Endothelial cell of umbilical vein (primary cell): ENCODE results near the gene KRTAP12-3. TPM values are rescaled to one million over a fixed set of nuclear protein-coding genes. Genes with fewer than 3 reads are reported as not detected.

ENCODE experiments used
- BruUV-seq: library from RNA; stranded (reverse); fragments of 400-500 nt; replicated peaks from 2 replicates; lab custom pipeline; 2021; lab: Mats Ljungman, UMichigan
- CTCF ChIA-PET: fragments of 300-600, 350-600 bp; sonication (Branson Sonifier 250); formaldehyde crosslinking; loops from one replicate; lab custom pipeline; 2021; ENCODE audit warnings: antibody characterized with exemption, inconsistent platforms; lab: Charles Lee
- POLR2A ChIA-PET: fragments of 300-600, 350-600 bp; sonication (Branson Sonifier 250); formaldehyde crosslinking; loops from one replicate; lab custom pipeline; 2021; ENCODE audit warnings: antibody characterized with exemption, inconsistent platforms; lab: Charles Lee
- DNase-seq: peaks from one replicate; pipeline ENCODE4 v3.0.0-alpha.2; 2011; ENCODE audit warnings: low read depth, low spot score
- FAIRE-seq: peaks from 2 replicates; lab custom pipeline; 2011; peaks lifted over from hg19 to GRCh38; lab: Jason Lieb, UNC
- H2AFZ ChIP-seq: 2 replicates; pipeline ENCODE4 v1.6.0; 2012; ENCODE audit warnings: low read depth, low read length, control low read depth, inconsistent platforms
- H3K27ac ChIP-seq: 2 replicates; pipeline ENCODE4 v1.5.1; 2011; ENCODE audit warnings: low read depth, mild to moderate bottlenecking, control low read depth, low read length, moderate library complexity; ENCODE audit not compliant: insufficient read depth
- H3K27me3 ChIP-seq, 2 experiments: 2 replicates each; pipeline versions ENCODE4 v1.6.0 to v1.6.1; 2011; ENCODE audit warnings: low read length in 2 of 2, mixed read lengths in 1 of 2; ENCODE audit not compliant: control insufficient read depth in 2 of 2, insufficient read depth in 2 of 2
- H3K36me3 ChIP-seq, 2 experiments: 2 replicates in 1 of 2; 3 replicates in 1 of 2; pipeline ENCODE4 v1.5.1; 2011; ENCODE audit warnings: low read length in 2 of 2, mild to moderate bottlenecking in 1 of 2, moderate library complexity in 1 of 2; ENCODE audit not compliant: control insufficient read depth in 2 of 2, insufficient read depth in 2 of 2; ENCODE audit errors: extremely low read depth in 1 of 2
- H3K4me1 ChIP-seq: 3 replicates; pipeline ENCODE4 v1.5.1; 2011; ENCODE audit warnings: mild to moderate bottlenecking, low read length; ENCODE audit not compliant: control insufficient read depth, insufficient read depth; ENCODE audit errors: extremely low read depth
- H3K4me2 ChIP-seq: 2 replicates; pipeline ENCODE4 v1.6.1; 2011; ENCODE audit warnings: low read length, control low read depth, mixed read lengths; ENCODE audit not compliant: insufficient read depth
- H3K4me3 ChIP-seq, 3 experiments: fragments of 200-600 bp in 1 of 3; sonication (generic), shearing (Covaris generic) in 1 of 3; replicated peaks in 1 of 3; 2 replicates each; pipeline ENCODE4 v1.5.1; 2011 to 2016; ENCODE audit warnings: control low read depth in 3 of 3, low read length in 3 of 3, mild to moderate bottlenecking in 2 of 3, inconsistent platforms in 1 of 3, low read depth in 1 of 3, moderate library complexity in 1 of 3; ENCODE audit not compliant: insufficient read depth in 1 of 3
- H3K79me2 ChIP-seq: 2 replicates; pipeline ENCODE4 v1.6.0; 2012; ENCODE audit warnings: low read length, inconsistent platforms; ENCODE audit not compliant: control insufficient read depth, insufficient read depth
- H3K9ac ChIP-seq: replicated peaks from 2 replicates; pipeline ENCODE3; 2011; ENCODE audit warnings: low read length, control low read depth; ENCODE audit not compliant: insufficient read depth; ENCODE audit errors: extremely low read depth
- H3K9me1 ChIP-seq: replicated peaks from 3 replicates; pipeline ENCODE4 v1.6.0; 2011; ENCODE audit warnings: mild to moderate bottlenecking, low read length; ENCODE audit not compliant: control insufficient read depth, insufficient read depth; ENCODE audit errors: extremely low read depth
- H3K9me3 ChIP-seq: replicated peaks from 2 replicates; pipeline ENCODE4 v1.5.1; 2012; ENCODE audit warnings: low read length, inconsistent platforms; ENCODE audit not compliant: control insufficient read depth, insufficient read depth
- H4K20me1 ChIP-seq: replicated peaks from 2 replicates; pipeline ENCODE3; 2011; ENCODE audit warnings: mild to moderate bottlenecking, low read length; ENCODE audit not compliant: control insufficient read depth, insufficient read depth; ENCODE audit errors: extremely low read depth
- EZH2 ChIP-seq: IDR thresholded peaks from 2 replicates; pipeline ENCODE4 v1.6.1; 2012; ENCODE audit warnings: borderline replicate concordance, low read depth, mild to moderate bottlenecking, moderate library complexity, low read length, inconsistent platforms; ENCODE audit not compliant: severe bottlenecking
- FOS ChIP-seq: IDR thresholded peaks from 2 replicates; pipeline ENCODE4 v1.6.1; 2011; ENCODE audit warnings: mild to moderate bottlenecking, low read length, moderate library complexity, borderline replicate concordance; ENCODE audit not compliant: insufficient read depth
- GATA2 ChIP-seq: IDR thresholded peaks from 2 replicates; pipeline ENCODE4 v1.7.0; 2011; ENCODE audit warnings: low read depth, mild to moderate bottlenecking, moderate library complexity, mixed read lengths, low read length; ENCODE audit not compliant: insufficient read length, insufficient read depth
- JUN ChIP-seq: IDR thresholded peaks from 2 replicates; pipeline ENCODE4 v1.6.1; 2011; ENCODE audit warnings: borderline replicate concordance, low read depth; ENCODE audit not compliant: insufficient read length, insufficient read depth
- MAX ChIP-seq: IDR thresholded peaks from 2 replicates; pipeline ENCODE4 v1.6.1; 2011; ENCODE audit not compliant: insufficient read depth, insufficient read length
- MYC ChIP-seq: IDR thresholded peaks from one replicate; pipeline ENCODE4 v1.6.1; 2011; ENCODE audit warnings: mild to moderate bottlenecking, low read depth, low read length
- POLR2A ChIP-seq: IDR thresholded peaks from 2 replicates; pipeline ENCODE4 v1.6.1; 2012; ENCODE audit warnings: low read depth, mild to moderate bottlenecking, control low read depth, low read length
- POLR2AphosphoS5 ChIP-seq: IDR thresholded peaks from 2 replicates; pipeline ENCODE4 v1.6.1; 2012; ENCODE audit warnings: low read depth, mild to moderate bottlenecking, control low read depth, low read length, moderate library complexity; ENCODE audit not compliant: insufficient read depth
- dilution Hi-C: fragments of 300-500 bp; cut with MboI; formaldehyde crosslinking; loops from one replicate; pipeline ENCODE4 v1.15.0; 2019; ENCODE audit warnings: low sequenced_read_pairs; ENCODE audit not compliant: extremely low pct_ligation_motif_present
- intact Hi-C: fragments of 100-400 bp; cut with micrococcal nuclease; formaldehyde crosslinking; loops from one replicate; pipeline ENCODE4 v1.10.0; 2022
- polyA plus RNA-seq, 4 experiments: library from polyadenylated mRNA; depleted of rRNA in 3 of 4; stranded (reverse) in 3 of 4; unstranded in 1 of 4; fragments of >200 nt; gene quantifications; 2 replicates each; pipeline versions ENCODE4 v1.2.1 to v1.2.3, GENCODE V29; 2011 to 2012; ENCODE audit warnings: missing spikeins in 1 of 4
- total RNA-seq: library from RNA; stranded (reverse); gene quantifications from 2 replicates; pipeline ENCODE4 v1.2.3, GENCODE V29; 2021
- TF ChIP-seq, protein P1 (sequence below), 2 donors: IDR thresholded peaks; 1 replicate in 1 of 2; 2 replicates in 1 of 2; pipeline ENCODE4 v1.5.1; 2011; ENCODE audit warnings: low read length in 2 of 2, mild to moderate bottlenecking in 2 of 2, moderate library complexity in 2 of 2, control low read depth in 1 of 2, inconsistent platforms in 1 of 2, low read depth in 1 of 2; ENCODE audit not compliant: insufficient read depth in 1 of 2; ENCODE audit errors: extremely low read depth in 1 of 2

The KRTAP12-3 gene
- total and polyA plus RNA-seq, 2 donors (not counting 3 experiments of a cell fraction or from before 2014, with no cell fraction given): not detected

DNA sequence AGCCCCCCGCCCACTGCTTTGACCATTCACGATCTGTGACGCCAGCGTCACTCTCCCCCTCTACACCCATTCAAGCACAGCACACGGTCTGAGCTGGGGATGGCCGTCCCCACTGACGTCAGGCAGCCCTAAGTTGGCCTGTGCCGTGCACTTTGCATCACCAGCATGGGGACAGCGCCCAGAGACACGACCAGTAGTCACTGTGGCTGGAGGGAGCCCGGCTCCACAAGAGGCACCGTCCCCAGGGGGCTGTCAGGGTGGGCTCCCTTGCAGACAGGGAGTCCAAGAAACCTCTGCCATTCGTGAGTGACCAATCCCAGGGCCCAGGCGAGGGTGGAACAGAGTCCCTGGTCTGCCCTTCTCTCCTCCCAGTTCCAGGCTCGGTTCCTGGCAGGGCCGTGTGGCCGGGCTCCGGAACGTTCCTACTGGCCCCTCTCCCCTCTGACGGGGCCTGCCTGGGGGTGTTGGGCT, 43.5 kb upstream of the KRTAP12-3 start:
- H3K9me3 ChIP-seq: peaks cover 5% of the 10 kb centered on the region
- no TSS peak for BruUV-seq
- no peaks in the 10 kb centered on the region for H3K4me1 ChIP-seq
- TF ChIP-seq, protein P1, sequence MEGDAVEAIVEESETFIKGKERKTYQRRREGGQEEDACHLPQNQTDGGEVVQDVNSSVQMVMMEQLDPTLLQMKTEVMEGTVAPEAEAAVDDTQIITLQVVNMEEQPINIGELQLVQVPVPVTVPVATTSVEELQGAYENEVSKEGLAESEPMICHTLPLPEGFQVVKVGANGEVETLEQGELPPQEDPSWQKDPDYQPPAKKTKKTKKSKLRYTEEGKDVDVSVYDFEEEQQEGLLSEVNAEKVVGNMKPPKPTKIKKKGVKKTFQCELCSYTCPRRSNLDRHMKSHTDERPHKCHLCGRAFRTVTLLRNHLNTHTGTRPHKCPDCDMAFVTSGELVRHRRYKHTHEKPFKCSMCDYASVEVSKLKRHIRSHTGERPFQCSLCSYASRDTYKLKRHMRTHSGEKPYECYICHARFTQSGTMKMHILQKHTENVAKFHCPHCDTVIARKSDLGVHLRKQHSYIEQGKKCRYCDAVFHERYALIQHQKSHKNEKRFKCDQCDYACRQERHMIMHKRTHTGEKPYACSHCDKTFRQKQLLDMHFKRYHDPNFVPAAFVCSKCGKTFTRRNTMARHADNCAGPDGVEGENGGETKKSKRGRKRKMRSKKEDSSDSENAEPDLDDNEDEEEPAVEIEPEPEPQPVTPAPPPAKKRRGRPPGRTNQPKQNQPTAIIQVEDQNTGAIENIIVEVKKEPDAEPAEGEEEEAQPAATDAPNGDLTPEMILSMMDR (IDR thresholded peaks at IDR 0.05; ENCODE audit: extremely low read depth in 1 of 2, insufficient read depth in 1 of 2, low read depth in 1 of 2, low read length in 2 of 2): no peak
- TF ChIP-seq EZH2 (no peak), GATA2 (no peak), JUN (no peak), FOS (no peak), MYC (no peak), MAX (no peak), POLR2A (no peak), POLR2AphosphoS5 (no peak)
- no peak overlapping the region for H3K27ac ChIP-seq
- ChIA-PET CTCF (no interaction called here), POLR2A (no interaction called here)
- H4K20me1 ChIP-seq: no peaks in the 10 kb centered on the region
- no peaks in the 10 kb centered on the region for H3K27me3 ChIP-seq
- no peak for FAIRE-seq
- no peak overlapping the region for H3K4me2 ChIP-seq
- no peaks in the 10 kb centered on the region for H3K79me2 ChIP-seq
- no peaks in the 10 kb centered on the region for H3K36me3 ChIP-seq
- no peak overlapping the region for H3K9ac ChIP-seq
- no peak overlapping the region for H2AFZ ChIP-seq
- dilution Hi-C loops (no loop called here), intact Hi-C loops (no loop called here)
- no peaks in the 10 kb centered on the region for H3K9me1 ChIP-seq
- DNase-seq: no peak
- H3K4me3 ChIP-seq: no peak overlapping the region
